ENCODE data around the gene GATB.

GATB gene

GRCh38 chr4:151690876-151691275, 69.9 kb downstream of the GATB start:
- Histone ChIP-seq H3K9me2 (replicated peaks; ENCODE audit: insufficient read depth, low read length) (no peaks in the 10 kb centered on the region), H3K4me2 (ENCODE audit: low read depth, low read length, poor library complexity, severe bottlenecking) (no peak overlapping the region), H3K9me3 (ENCODE audit: insufficient read depth, low read length) (no peaks in the 10 kb centered on the region), H4K20me1 (ENCODE audit: low read depth, low read length) (no peaks in the 10 kb centered on the region), H3K79me2 (ENCODE audit: insufficient read depth, low read length) (no peaks in the 10 kb centered on the region), H3K9ac (ENCODE audit: low read length) (no peak overlapping the region), H3K36me3 (ENCODE audit: low read length) (no peaks in the 10 kb centered on the region), H3K4me3 (ENCODE audit: insufficient read depth, low read length, poor library complexity, severe bottlenecking) (no peak overlapping the region), H3F3A (ENCODE audit: insufficient read depth) (no peaks in the 10 kb centered on the region), H2AFZ (ENCODE audit: low read depth, low read length, severe bottlenecking) (no peak overlapping the region), H3K27ac (ENCODE audit: low read depth, low read length) (no peak overlapping the region), H3K27me3 (ENCODE audit: low read length) (no peaks in the 10 kb centered on the region)
- TF ChIP-seq EZH2phosphoT487 (conservative IDR thresholded peaks at IDR 0.05; ENCODE audit: low read length) (no peak), CTCF (IDR thresholded peaks at IDR 0.05; ENCODE audit: insufficient read depth, low read length, poor library complexity, severe bottlenecking) (no peak)

- Histone ChIP-seq H4K20me1 (ENCODE audit: low read depth, low read length) (no peaks in the 10 kb centered on the region), H3K4me2 (ENCODE audit: low read depth, low read length, poor library complexity, severe bottlenecking) (no peak overlapping the region), H3K9me2 (replicated peaks; ENCODE audit: insufficient read depth, low read length) (no peaks in the 10 kb centered on the region), H2AFZ (ENCODE audit: low read depth, low read length, severe bottlenecking) (no peak overlapping the region), H3K27me3 (ENCODE audit: low read length) (no peaks in the 10 kb centered on the region), H3K9ac (ENCODE audit: low read length) (no peak overlapping the region), H3K9me3 (ENCODE audit: insufficient read depth, low read length) (no peaks in the 10 kb centered on the region), H3K79me2 (ENCODE audit: insufficient read depth, low read length) (no peaks in the 10 kb centered on the region), H3K36me3 (ENCODE audit: low read length) (no peaks in the 10 kb centered on the region), H3K4me3 (ENCODE audit: insufficient read depth, low read length, poor library complexity, severe bottlenecking) (no peak overlapping the region), H3K27ac (ENCODE audit: low read depth, low read length) (no peak overlapping the region), H3F3A (ENCODE audit: insufficient read depth) (no peaks in the 10 kb centered on the region)
- TF ChIP-seq EZH2phosphoT487 (conservative IDR thresholded peaks at IDR 0.05; ENCODE audit: low read length) = no peak
- TF ChIP-seq CTCF (IDR thresholded peaks at IDR 0.05; ENCODE audit: insufficient read depth, low read length, poor library complexity, severe bottlenecking) = no peak
Measured at GRCh38 chr4:151690164-151690870, 70.5 kb downstream of the GATB start.

- no peak overlapping the region for H2AFZ ChIP-seq (ENCODE audit: low read depth, low read length, severe bottlenecking)
- no peak overlapping the region for H3K4me2 ChIP-seq (ENCODE audit: low read depth, low read length, poor library complexity, severe bottlenecking)
- H3K9ac ChIP-seq (ENCODE audit: low read length) = no peak overlapping the region
- TF ChIP-seq EZH2phosphoT487 (conservative IDR thresholded peaks at IDR 0.05; ENCODE audit: low read length) = no peak
- no peak for TF ChIP-seq CTCF (IDR thresholded peaks at IDR 0.05; ENCODE audit: insufficient read depth, low read length, poor library complexity, severe bottlenecking)
- H3F3A ChIP-seq (ENCODE audit: insufficient read depth) = no peaks in the 10 kb centered on the region
- no peak overlapping the region for H3K4me3 ChIP-seq (ENCODE audit: insufficient read depth, low read length, poor library complexity, severe bottlenecking)
- H3K36me3 ChIP-seq (ENCODE audit: low read length) = no peaks in the 10 kb centered on the region
- no peaks in the 10 kb centered on the region for H3K27me3 ChIP-seq (ENCODE audit: low read length)
- no peaks in the 10 kb centered on the region for H3K9me2 ChIP-seq (replicated peaks; ENCODE audit: insufficient read depth, low read length)
- no peaks in the 10 kb centered on the region for H3K9me3 ChIP-seq (ENCODE audit: insufficient read depth, low read length)
- no peak overlapping the region for H3K27ac ChIP-seq (ENCODE audit: low read depth, low read length)
- H4K20me1 ChIP-seq (ENCODE audit: low read depth, low read length) = no peaks in the 10 kb centered on the region
- no peaks in the 10 kb centered on the region for H3K79me2 ChIP-seq (ENCODE audit: insufficient read depth, low read length)
Measured at GRCh38 chr4:151689211-151689991, 71.4 kb downstream of the GATB start.

All from SU-DHL-6 (cell line).